Stimulated activated CD4-positive, alpha-beta T cell treated with anti-CD3 and anti-CD28 coated beads, Interleukin-15, amount 100 ng/mL, for 24 hours (primary cell): ENCODE data around the gene HNRNPA0.
"Not testable (repeated sequence)": the region's sequence is repeated elsewhere in the genome, so short reads cannot be mapped to it uniquely, and the experiment has no call there.

Experiments used
- DNase-seq: peaks from one replicate; pipeline ENCODE4 v3.0.0-alpha.2; 2020

The HNRNPA0 gene

GRCh38 chr5:137754188-137754960 lies at the start of gene HNRNPA0:
Gene HNRNPA0, minus strand, starts transcription at chr5:137754363. Its CDS starts 297 bp downstream, at chr5:137754066.
- peak; percentile 98 for DNase-seq

- no peak for DNase-seq
Measured at GRCh38 chr5:137802282-137803210, 48.4 kb upstream of the HNRNPA0 start.

- no peak for DNase-seq
Measured at GRCh38 chr5:137800700-137801411, 46.7 kb upstream of the HNRNPA0 start.

GRCh38 chr5:137796279-137796678 lies 42.1 kb upstream of the HNRNPA0 start:
- no peak for DNase-seq

- DNase-seq, result no peak
Measured at GRCh38 chr5:137794863-137795262, 40.7 kb upstream of the HNRNPA0 start.

GRCh38 chr5:137792303-137792702 lies 38.1 kb upstream of the HNRNPA0 start:
- no peak for DNase-seq

- no peak for DNase-seq
Measured at GRCh38 chr5:137791799-137792198, 37.6 kb upstream of the HNRNPA0 start.

GRCh38 chr5:137791387-137791786 lies 37.2 kb upstream of the HNRNPA0 start:
- DNase-seq, result no peak

GRCh38 chr5:137788560-137788959 lies 34.4 kb upstream of the HNRNPA0 start:
- DNase-seq, result not testable (repeated sequence)

GRCh38 chr5:137782984-137783536 lies 28.9 kb upstream of the HNRNPA0 start:
- no peak for DNase-seq

- no peak for DNase-seq
Measured at GRCh38 chr5:137782055-137782454, 27.9 kb upstream of the HNRNPA0 start.

GRCh38 chr5:137778772-137779564 lies 24.8 kb upstream of the HNRNPA0 start:
- no peak for DNase-seq

GRCh38 chr5:137767937-137768336 lies 13.8 kb upstream of the HNRNPA0 start:
- not testable (repeated sequence) for DNase-seq

GRCh38 chr5:137761566-137761965 lies 7.4 kb upstream of the HNRNPA0 start:
- no peak for DNase-seq

- no peak for DNase-seq
Measured at GRCh38 chr5:137760719-137761516, 6.8 kb upstream of the HNRNPA0 start.

GRCh38 chr5:137760294-137760693 lies 6.1 kb upstream of the HNRNPA0 start:
- DNase-seq, result no peak

GRCh38 chr5:137758715-137759306 lies 4.6 kb upstream of the HNRNPA0 start:
- DNase-seq, result no peak

- DNase-seq, result no peak
Measured at GRCh38 chr5:137758121-137758520, 4.0 kb upstream of the HNRNPA0 start.

GRCh38 chr5:137757634-137758033 lies 3.5 kb upstream of the HNRNPA0 start:
- no peak for DNase-seq

GRCh38 chr5:137754961-137755762 lies 999 bp upstream of the HNRNPA0 start:
- DNase-seq, result peak; percentile 6
